NT2/D1 (cell line): Measurements from ENCODE around the gene BEST2.

Experiments used
- DNase-seq: peaks from one replicate; pipeline ENCODE4 v3.0.0-alpha.2; 2011; ENCODE audit warnings: low read depth, low spot score
- H3K27me3 ChIP-seq: 2 replicates; pipeline ENCODE4 v1.6.0; 2011; ENCODE audit warnings: mild to moderate bottlenecking; ENCODE audit not compliant: insufficient read length, insufficient read depth
- H3K36me3 ChIP-seq: 2 replicates; pipeline ENCODE4 v1.6.1; 2011; ENCODE audit warnings: mild to moderate bottlenecking, low read length, mixed read lengths; ENCODE audit not compliant: insufficient read depth, insufficient read length
- H3K4me1 ChIP-seq: 2 replicates; pipeline ENCODE4 v1.5.1; 2011; ENCODE audit not compliant: insufficient read depth, insufficient read length
- H3K4me3 ChIP-seq: 2 replicates; pipeline ENCODE4 v1.5.1; 2011; ENCODE audit warnings: low read depth; ENCODE audit not compliant: insufficient read length
- H3K9ac ChIP-seq: 2 replicates; pipeline ENCODE4 v1.6.0; 2011; ENCODE audit warnings: low read depth; ENCODE audit not compliant: insufficient read length
- H3K9me3 ChIP-seq: 2 replicates; pipeline ENCODE4 v1.5.1; 2011; ENCODE audit warnings: mild to moderate bottlenecking, low read length; ENCODE audit not compliant: insufficient read depth
- SUZ12 ChIP-seq: IDR thresholded peaks from 2 replicates; pipeline ENCODE4 v1.6.1; 2011; ENCODE audit not compliant: insufficient read length, insufficient read depth; ENCODE audit errors: extremely low read depth
- YY1 ChIP-seq: IDR thresholded peaks from 2 replicates; pipeline ENCODE4 v1.6.1; 2011; ENCODE audit not compliant: insufficient read length, insufficient read depth
- ZNF274 ChIP-seq: IDR thresholded peaks from 2 replicates; pipeline ENCODE4 v1.6.1; 2011; ENCODE audit warnings: mild to moderate bottlenecking, low read depth, low read length

The BEST2 gene

DNA sequence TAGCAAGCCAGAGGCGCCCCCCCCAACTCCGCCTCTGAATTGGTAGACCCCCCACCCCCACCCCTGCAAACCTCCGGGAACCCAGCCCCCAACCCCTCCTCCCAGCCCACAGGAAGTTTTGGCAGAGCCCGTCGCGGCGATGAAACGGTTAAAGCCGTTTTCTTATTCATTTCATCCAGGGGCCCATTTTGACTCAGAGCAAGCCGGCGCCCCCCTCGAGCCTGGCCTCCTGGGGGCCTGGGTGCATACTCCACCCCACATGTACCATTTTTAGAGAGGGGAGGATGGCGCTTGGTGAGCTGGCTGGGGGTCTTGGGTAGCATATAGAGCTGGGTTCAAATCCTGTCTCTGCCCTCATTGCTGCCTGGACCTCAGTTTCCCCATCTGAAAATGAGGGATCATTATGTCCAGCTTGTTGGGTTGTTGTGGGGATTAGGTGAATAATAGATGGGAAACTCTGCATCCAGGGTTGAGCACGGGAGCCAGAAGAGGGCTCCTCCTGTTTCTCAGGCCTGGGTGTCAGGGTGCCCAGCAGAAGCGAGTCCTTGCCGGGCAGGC lies 31.8 kb downstream of the BEST2 start:
- no peak for TF ChIP-seq YY1
- no peak for TF ChIP-seq SUZ12
- TF ChIP-seq ZNF274: no peak
- Histone ChIP-seq H3K4me3 (peak overlapping the region; percentile 59), H3K4me1 (peaks cover 25% of the 10 kb centered on the region), H3K9ac (peak overlapping the region; percentile 86), H3K36me3 (no peaks in the 10 kb centered on the region), H3K27me3 (peaks cover under 1% of the 10 kb centered on the region), H3K9me3 (no peaks in the 10 kb centered on the region)
- DNase-seq: no peak

DNA sequence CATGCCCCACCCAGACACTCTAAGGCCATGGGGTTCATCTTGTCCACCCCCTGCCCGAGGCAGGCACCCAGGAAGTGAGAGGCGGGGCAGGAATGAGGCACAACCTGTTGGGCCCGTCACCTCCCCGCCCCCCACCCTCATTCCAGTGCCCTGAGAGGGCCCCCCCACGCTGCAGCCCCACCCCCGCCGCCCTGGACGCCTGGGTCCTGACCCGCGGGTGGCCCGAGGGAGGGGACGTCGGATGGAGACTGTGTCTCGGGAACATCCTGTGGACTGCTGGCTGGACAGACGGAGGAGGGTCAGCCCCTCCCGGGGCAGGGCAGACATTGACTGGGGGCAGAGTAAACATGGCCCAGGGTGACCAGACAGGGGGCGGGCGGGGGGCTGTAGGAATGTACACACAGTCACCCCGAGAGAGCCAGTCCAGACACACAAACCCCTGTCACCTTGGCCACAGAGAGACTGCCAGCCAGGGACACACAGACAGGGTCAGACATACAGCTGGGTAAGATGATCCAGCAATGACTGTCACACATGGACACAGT lies 32.3 kb downstream of the BEST2 start:
- no peaks in the 10 kb centered on the region for H3K27me3 ChIP-seq
- no peak for TF ChIP-seq ZNF274
- H3K9ac ChIP-seq: peak overlapping the region; percentile 65
- no peak overlapping the region for H3K4me3 ChIP-seq
- no peaks in the 10 kb centered on the region for H3K9me3 ChIP-seq
- no peaks in the 10 kb centered on the region for H3K36me3 ChIP-seq
- no peak for DNase-seq
- peaks cover 28% of the 10 kb centered on the region for H3K4me1 ChIP-seq

DNA sequence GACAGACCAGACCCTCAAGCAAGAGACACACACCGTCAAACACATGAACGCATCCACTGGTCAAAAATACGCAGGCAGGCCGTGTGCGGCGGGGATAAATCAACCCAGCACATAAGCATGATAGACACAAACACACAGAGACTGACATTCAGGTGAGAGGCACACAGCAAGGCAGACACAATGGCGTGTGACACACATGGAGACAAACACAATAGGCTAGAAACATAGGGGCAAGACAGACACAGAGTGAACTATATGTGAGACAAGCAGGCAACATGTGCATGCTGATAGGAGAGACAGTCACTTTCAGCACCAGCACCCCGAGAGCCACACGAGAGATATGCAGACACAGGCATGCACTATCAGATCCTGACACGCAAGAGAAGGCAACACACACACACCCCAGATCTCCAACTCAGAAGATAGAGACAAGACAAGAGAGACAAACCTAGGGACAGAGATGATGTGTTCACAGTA lies 32.8 kb downstream of the BEST2 start:
- DNase-seq: no peak
- Histone ChIP-seq H3K9ac (peak overlapping the region; percentile 13), H3K4me1 (peaks cover 30% of the 10 kb centered on the region), H3K36me3 (no peaks in the 10 kb centered on the region), H3K4me3 (no peak overlapping the region), H3K9me3 (no peaks in the 10 kb centered on the region), H3K27me3 (no peaks in the 10 kb centered on the region)
- TF ChIP-seq SUZ12 (no peak), YY1 (no peak), ZNF274 (no peak)

DNA sequence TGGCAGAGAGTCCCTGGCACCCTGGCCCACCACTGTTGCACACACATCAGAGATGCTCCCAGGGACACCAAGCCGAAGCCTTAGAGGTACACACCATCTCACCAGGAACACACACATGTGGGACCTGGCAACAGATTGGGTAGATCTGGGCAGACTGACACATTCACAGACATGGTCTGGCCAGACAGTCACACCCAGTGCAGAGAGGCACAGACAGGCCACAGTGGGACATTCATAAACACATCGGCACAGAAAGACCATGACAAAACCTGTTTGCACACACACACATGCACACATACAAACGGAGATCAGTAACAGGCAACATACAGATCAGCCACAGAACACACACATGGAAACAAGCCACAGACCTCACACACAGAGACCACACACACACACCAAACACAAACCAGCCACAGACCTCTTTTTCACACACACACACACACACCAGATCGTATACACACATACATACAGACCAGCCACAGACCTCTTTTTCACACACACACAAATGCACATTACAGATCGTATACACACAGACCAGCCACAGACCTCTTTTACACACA lies 33.4 kb downstream of the BEST2 start:
- H3K9me3 ChIP-seq: no peaks in the 10 kb centered on the region
- H3K9ac ChIP-seq: peak overlapping the region; percentile 13
- peaks cover 30% of the 10 kb centered on the region for H3K4me1 ChIP-seq
- no peaks in the 10 kb centered on the region for H3K36me3 ChIP-seq
- TF ChIP-seq ZNF274 (no peak), SUZ12 (no peak), YY1 (no peak)
- DNase-seq: no peak
- no peaks in the 10 kb centered on the region for H3K27me3 ChIP-seq
- no peak overlapping the region for H3K4me3 ChIP-seq

DNA sequence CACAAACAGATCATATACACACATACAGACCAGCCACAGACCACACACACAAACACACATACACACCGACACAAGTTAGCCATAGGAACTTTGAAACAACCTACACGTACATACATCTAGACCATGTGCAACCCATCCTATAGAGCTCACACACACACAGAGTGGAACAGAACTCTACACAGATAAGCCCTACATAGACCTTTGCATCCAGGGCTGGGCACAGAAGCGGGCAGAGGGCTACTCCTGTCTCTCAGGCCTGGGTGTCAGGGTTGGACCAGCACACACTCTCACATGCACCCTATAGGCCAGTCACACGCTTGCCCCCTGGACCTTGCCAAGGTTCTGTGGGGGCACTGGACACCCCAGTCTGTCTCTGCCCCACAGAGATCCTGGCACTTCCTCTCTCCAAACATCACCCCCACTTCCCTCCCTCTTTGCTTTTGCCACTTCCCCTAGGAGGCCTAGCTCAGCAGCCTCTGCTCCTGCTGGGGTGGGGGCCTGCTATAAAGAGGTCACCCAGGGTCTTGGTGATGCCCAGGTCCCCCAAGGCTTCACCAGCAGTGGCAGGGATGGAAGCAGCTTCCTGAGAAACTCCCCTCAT lies 33.9 kb downstream of the BEST2 start:
- no peak overlapping the region for H3K4me3 ChIP-seq
- no peaks in the 10 kb centered on the region for H3K9me3 ChIP-seq
- no peak for DNase-seq
- H3K4me1 ChIP-seq: peaks cover 28% of the 10 kb centered on the region
- peak overlapping the region; percentile 61 for H3K9ac ChIP-seq
- H3K27me3 ChIP-seq: peaks cover 5% of the 10 kb centered on the region
- no peaks in the 10 kb centered on the region for H3K36me3 ChIP-seq
- TF ChIP-seq SUZ12 (no peak), ZNF274 (no peak), YY1 (no peak)

DNA sequence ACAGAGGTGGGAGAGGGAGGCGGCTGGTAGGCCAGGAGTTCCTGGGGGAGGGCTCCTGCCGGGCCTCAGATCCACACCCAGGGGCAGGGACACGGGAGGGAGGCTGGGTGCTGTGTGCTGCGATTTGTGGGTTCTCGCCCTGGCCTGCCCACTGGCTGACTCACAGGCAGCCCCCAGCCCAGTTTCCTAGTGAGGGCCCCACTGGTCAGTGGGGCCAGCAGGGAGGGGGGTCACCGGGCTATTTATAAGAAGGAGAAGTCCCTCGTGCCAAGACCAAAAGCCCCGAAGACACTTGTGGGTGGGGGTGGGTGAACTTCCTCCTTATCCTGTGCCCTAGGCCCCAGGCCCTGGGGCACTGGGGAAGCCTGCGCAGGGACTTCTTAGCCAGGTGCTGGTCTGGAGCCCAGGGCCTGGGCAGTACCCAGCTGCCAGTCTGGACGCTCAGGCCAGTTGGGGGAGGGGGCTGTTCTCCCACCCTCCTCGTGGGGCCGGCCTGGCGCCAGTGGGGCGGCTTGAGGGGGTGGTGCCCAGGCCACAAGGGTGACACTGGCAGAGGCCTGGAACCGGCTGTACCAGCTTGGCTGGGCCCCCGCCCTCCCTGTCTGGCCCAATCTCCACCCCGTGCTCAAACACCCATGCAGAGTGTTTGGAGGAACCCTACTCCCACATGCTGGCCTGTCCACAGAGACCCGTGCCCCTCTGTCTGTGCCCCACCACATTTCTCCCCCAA lies 34.7 kb downstream of the BEST2 start:
- TF ChIP-seq SUZ12 (no peak), YY1 (no peak), ZNF274 (no peak)
- peaks cover 11% of the 10 kb centered on the region for H3K27me3 ChIP-seq
- H3K4me1 ChIP-seq: peaks cover 35% of the 10 kb centered on the region

DNA sequence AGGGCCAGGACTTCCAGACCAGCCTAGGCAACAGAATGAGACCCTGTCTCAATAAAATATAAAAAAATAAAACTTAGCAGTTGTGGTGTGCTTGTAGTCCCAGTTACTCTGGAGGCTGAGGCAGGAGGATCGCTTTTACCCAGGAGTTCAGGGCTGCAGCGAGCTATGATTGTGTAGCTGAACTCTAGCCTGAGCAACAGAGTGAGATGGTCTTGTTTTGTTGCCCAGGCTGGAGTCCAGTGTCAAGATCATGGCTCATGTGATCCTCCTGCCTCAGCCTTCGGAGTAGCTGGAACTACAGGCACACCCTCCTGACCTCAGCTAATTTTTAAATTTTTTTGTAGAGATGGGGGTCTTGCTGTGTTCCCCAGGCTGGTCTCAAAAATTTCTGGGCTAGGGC lies 35.4 kb downstream of the BEST2 start:
- H3K4me1 ChIP-seq: peaks cover 35% of the 10 kb centered on the region
- H3K9ac ChIP-seq: no peak overlapping the region
- no peak for DNase-seq
- no peaks in the 10 kb centered on the region for H3K36me3 ChIP-seq
- peaks cover 17% of the 10 kb centered on the region for H3K27me3 ChIP-seq
- no peak for TF ChIP-seq ZNF274
- no peak for TF ChIP-seq YY1
- TF ChIP-seq SUZ12: no peak
- no peak overlapping the region for H3K4me3 ChIP-seq
- H3K9me3 ChIP-seq: no peaks in the 10 kb centered on the region

More for the DNA sequence above, 34.7 kb downstream of the BEST2 start:
- H3K4me3 ChIP-seq: no peak overlapping the region
- no peaks in the 10 kb centered on the region for H3K9me3 ChIP-seq
- peak overlapping the region; percentile 61 for H3K9ac ChIP-seq
- H3K36me3 ChIP-seq: no peaks in the 10 kb centered on the region
- DNase-seq: no peak
